DMS 273 treated with DMSO at 0.1 percent for 48 hours (cell line): ENCODE results near the gene AKAP11.

Source experiments
- DNase-seq: peaks from one replicate; lab custom pipeline; 2025; lab: John Stamatoyannopoulos, UW

AKAP11 gene

DNA sequence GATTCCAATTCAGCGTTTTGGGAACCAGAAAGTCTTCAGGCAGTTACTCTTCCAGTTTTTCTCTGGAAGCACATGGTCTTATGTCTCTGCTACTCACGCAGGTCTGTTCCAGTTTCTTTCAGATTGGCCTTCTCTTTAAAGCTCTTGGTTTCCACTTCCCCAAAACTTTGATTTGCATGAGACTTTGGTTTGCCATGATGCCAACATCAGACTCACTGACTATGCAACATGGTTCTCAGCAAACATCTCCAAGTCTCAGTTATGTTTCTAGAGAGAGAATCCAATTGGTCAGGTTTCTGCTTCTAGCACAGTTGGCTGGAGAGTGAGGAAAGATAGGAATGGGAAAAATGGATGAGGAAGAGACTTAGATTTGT is 3.1 kb downstream of the AKAP11 start:
- DNase-seq: no peak

DNA sequence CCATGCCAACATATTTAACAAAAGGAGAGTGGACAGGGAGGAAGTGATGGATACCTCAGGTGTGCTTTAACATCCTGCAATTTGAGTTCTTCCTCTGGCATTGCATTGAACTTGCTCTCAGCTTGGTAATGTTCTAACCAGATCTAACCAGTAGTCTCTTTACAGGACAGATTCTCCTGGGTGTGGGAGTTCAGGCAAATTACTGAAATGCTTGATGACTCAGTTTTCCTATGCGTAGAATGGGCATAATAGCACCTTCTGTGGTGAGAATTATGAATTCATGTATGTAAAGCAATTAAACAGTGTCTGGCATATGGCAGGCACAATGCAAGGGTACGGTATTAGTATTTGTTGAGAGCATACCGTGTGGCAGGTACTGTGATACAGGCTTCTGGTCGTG is 3.6 kb downstream of the AKAP11 start:
- no peak for DNase-seq

DNA sequence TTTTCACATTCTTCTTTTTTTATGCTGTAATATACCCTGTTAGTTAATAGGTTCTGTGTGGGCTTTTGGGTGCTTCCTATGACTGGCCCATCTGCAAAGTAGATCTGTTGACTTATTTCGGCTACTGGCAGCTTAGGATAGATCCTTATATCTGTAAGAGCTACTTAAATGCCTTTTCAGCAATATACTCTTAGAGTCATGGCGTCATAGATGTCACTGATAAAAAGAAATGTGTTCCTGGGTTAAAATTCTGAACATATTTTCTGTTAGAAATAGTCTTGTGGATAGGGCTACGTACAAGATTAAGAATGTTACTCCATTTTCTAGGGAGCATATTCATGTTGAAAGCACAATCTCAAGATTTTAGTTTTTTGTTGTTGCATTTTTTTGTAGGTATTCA is 4.7 kb downstream of the AKAP11 start:
- no peak for DNase-seq

DNA sequence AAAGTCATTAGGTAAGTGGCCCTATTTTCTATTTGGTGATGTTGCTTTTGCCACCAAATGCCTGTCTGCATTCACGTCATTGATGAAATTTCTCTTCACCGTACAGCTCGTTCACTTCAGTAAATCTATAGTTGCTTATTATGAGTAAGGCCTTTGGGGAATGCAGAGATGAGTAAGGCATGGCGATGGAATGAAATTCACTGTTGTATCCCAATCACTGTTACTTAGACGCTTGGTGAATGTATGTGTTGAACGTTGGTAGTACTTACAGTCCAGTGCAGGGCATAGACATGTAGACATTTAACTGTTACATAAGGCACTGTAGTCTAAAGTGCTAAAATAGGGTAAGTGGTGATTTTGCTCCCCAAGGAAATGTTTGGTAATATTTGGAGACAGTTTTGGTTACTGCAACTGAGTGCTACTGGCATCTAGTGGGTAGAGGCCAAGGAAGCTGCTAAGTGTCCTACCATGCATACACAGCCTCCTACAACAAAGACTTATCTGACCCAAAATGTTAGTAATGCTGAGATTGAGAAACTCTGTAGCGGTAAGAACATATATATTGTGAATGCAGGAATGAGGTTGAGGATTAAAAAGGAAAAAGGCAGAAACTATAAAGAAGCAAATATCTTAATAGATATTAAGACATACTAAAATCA is 5.8 kb downstream of the AKAP11 start:
- no peak for DNase-seq

DNA sequence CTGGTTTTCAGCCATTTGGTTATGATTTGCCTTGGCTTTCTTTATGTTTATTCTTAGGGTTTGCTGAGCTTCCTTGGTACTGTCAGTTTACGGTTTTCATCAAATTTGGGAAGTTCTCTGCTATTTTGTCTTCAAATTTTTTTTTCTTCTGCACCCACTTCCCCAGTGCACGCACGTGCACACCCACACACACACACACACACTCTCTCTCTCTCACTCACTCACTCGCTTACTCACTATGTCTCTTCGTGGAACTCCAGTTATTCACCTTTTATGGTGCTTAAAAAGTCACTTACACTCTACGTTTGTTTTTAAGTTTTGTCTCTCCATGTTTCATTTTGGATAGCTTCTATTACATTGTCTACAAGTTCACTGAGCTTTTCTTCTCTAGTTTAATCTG is 7.1 kb downstream of the AKAP11 start:
- DNase-seq: no peak

DNA sequence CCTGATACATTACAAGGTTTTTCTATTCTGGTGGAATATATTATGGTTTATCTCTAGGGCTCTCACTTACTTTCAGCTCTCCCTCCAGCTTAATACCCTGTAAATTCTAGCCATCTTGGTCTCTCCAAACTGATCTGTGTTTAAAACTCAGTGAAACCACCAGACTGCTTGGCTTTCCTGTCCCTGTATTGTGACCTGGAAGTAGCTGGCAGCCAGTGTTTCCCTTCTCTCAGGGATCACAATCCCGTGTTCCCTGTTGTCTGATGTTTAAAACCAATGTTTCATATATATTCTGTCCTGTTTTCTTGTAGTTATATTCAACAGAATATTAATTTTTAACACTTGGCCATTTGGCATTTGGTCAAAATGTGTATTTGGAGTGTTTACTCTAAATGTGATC is 8.0 kb downstream of the AKAP11 start:
- no peak for DNase-seq

DNA sequence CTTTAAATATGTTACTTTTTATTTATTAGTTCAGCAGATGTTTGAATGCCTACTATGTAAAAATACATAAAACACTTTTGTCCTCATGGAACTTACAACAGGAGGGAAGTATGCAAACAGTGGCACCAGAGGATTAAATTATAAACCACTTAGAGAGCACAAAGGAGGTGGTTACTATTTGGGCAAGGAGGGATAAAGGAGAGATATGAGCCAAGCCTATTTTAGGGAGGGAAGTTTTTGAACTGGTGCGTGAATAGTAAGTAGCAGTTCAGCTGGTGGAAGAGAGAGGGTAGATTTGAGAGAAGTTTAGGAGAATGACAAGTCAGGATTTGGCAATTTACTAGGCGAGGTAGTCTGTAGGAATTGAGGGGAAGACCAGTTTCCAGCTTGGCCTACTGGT is 8.6 kb downstream of the AKAP11 start:
- DNase-seq: no peak

DNA sequence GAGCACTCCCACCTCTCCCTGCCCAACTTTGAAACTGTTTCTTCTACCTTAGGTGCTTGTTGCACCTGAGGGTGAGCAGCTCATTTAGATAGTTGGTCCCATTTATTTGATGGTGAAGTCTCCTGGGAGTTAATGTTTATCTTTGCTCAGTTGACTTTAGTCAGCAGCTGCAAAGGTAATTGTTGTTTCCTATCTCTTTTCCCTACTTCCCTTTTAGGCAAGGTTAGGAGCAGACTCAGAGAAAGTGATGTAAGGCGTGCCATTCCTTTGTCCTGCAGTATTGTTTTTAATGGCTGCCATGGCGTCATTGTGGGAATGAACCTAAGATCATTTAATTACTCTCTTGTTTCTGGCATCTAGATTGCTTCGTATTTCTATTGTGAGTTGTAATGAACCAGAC is 11.6 kb downstream of the AKAP11 start:
- no peak for DNase-seq

DNA sequence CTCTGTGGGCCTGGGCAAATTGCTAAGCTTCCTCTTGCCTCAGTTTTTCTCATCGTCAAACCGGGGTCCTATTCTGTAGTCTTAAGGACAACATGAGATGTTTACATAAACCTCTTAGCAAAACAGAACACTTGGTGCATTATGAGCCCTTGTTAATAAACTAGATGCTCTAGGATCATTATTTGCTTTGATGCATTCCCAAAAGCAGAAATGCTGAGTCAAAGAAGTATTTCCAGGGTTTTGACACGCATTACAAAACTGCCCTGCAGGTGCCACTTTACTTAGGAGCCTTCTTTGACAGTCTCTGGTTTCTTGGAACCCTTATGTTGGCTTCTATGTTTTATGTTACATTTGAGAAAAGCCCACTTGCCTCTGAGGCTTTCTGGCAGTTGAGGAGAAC is 12.1 kb downstream of the AKAP11 start:
- DNase-seq: no peak

GRCh38 chr13:42298392-42298791 is 26.4 kb downstream of the AKAP11 start:
- DNase-seq: no peak

GRCh38 chr13:42305503-42305902 is 33.6 kb downstream of the AKAP11 start:
- DNase-seq: no peak

DNA sequence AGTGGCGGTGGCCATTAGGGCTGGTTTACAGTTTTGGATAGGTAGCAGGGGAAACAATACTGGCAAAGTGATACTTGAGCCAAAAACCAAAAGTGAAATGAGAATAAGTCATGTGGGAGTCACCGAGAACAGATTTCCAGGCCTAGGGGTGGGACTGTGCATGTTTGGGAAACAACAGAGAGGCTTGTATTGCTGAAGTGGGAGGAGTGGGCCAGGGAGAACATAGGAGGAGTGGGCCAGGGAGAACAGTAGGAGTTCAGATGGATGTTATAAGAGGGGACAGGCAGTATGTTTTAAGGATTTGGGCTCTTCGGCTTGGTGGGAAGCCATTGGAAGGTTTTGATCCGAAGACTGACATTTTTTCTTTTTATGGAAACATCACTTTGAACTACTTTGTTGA is 35.5 kb downstream of the AKAP11 start:
- no peak for DNase-seq

GRCh38 chr13:42312817-42313431 is 41.0 kb downstream of the AKAP11 start:
- DNase-seq: no peak

- DNase-seq: no peak
Observed at GRCh38 chr13:42318570-42318969, 46.6 kb downstream of the AKAP11 start.

- DNase-seq: no peak
Observed at GRCh38 chr13:42320375-42320787, 48.4 kb downstream of the AKAP11 start.

DNA sequence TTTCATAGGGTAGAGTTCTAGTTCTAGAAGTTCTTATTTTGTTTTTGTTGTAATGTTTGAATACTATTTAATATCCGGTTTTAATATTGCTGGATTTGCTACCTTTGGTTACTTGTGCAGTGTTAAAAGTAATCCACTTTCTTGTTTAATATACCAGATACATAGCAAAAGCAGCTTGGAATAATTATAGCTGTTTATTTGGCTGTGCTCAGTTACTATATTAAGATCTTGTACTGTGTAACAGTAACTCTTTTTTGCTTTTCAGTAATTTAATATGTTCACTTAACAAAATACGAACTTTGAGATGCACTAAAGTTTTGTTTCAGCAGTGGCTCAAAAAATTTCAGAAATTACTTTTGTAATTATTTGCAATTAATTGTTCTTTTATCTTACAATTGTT is 50.9 kb downstream of the AKAP11 start:
- DNase-seq: no peak

DNA sequence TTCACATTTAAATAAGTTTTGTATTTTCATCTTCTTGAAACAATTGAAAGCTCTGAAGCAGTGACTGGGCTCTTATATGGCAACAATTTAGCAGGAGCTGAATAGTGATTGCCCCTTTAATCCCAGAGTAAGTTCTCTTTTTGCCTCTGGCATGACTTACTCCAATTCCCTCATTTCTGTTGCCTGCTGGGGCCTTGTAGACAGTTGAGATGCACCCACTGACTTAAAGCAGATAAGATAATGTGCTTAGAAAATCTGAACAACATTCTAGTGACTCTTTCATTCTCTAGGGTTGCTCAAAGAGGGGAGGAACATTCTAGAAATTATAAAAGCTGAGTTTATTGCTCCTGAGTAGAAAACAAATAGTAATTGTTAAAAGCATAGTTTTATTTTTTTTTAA is 52.8 kb downstream of the AKAP11 start:
- DNase-seq: no peak

DNA sequence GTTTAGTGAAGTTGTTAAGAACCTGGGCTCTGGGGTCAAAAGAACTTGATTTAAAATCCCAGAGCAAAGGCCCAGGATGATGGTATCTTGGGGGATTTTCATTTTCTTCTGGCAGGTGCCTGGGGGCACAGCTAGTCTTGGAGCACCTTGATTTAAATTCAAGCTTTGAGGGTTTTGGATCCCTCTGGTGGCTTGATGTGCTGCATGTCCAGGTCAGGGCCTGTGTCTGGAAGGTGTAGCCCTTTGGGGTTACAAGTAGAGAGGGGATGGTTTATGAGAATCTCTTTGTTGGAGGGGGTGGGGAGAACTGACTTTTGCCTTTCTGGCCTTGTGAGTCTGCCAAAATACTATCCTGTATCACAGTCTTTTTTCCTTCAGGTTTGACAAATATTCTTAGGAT is 55.8 kb downstream of the AKAP11 start:
- DNase-seq: no peak

GRCh38 chr13:42328672-42329071 is 56.7 kb downstream of the AKAP11 start:
- DNase-seq: no peak

GRCh38 chr13:42329239-42329638 is 57.3 kb downstream of the AKAP11 start:
- DNase-seq: no peak

GRCh38 chr13:42331009-42331408 is 59.1 kb downstream of the AKAP11 start:
- no peak for DNase-seq

GRCh38 chr13:42333613-42334328 is 61.8 kb downstream of the AKAP11 start:
- DNase-seq: no peak

DNA sequence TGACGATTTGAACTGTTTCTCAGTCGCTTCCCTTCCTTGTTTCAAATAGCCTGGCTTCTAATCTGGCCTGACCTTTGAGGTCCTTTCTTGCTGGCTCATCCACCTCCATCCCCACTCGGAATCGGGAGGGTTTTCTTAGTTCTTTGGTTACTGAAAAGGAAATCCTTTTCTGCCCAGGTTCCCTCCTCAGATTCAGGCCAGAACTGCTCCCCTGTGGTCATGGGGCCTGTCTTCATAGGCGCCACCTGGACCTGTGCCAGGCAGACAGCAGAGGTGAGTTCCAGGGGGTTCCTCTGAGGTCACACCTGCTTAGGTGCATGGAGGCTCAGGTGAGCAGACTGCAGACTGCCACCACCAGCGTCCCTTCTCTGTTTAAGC is 62.4 kb downstream of the AKAP11 start:
- no peak for DNase-seq
